ENCODE measurements around the gene YARS1.
A peak's percentile ranks its signal among the peaks of the same experiment; 100 is the strongest.

Gene YARS1

GRCh38 chr1:32742199-32742947 lies 74.8 kb downstream of the YARS1 start:
- no peak for DNase-seq (ENCODE audit: low spot score)

GRCh38 chr1:32741413-32742198 lies 75.6 kb downstream of the YARS1 start:
- DNase-seq (ENCODE audit: low spot score): no peak

GRCh38 chr1:32741059-32741412 lies 76.1 kb downstream of the YARS1 start:
- DNase-seq (ENCODE audit: low spot score): no peak

GRCh38 chr1:32736812-32737791 lies 80.1 kb downstream of the YARS1 start:
- DNase-seq (ENCODE audit: low spot score): no peak

GRCh38 chr1:32733582-32734321 lies 83.4 kb downstream of the YARS1 start:
- peak; percentile 1 for DNase-seq (ENCODE audit: low spot score)

DNA sequence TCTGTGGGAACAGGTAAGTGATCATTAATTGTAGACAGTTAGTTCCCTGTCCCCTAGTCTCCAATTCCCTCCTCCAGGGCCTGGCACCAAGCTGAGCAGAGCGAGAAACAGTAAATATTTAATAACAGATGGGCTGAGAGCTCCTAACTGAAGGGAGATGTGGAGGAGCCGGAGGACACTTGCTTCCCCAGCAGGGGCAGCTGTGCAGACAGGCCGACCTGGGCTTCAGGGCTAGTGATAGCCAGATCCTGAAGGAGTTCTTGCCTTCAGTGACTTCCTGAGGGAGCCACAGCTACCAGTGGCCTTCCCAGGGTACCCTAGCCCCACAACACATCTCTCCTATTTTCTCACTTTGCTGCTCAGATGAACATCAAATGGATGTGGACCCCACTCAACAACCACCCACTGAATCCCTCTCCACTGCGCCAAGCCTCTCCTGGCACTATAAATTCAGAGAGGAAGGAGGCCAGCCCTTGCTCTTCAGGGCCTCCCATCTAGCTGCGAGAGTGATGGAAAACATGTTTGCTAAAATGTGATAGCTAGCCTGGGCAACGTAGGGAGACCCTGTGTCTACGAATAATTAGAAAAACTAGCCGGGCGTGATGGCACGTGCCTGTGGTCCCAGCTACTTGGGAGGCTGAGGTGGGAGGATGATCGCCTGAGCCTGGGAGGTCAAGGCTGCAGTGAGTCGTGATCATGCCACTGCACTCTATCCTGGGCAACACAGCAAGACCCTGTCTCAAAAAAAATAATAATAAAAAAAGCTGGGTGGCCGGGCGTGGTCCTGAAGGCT lies 87.7 kb downstream of the YARS1 start:
- peak; percentile 2 for DNase-seq (ENCODE audit: low spot score)

DNA sequence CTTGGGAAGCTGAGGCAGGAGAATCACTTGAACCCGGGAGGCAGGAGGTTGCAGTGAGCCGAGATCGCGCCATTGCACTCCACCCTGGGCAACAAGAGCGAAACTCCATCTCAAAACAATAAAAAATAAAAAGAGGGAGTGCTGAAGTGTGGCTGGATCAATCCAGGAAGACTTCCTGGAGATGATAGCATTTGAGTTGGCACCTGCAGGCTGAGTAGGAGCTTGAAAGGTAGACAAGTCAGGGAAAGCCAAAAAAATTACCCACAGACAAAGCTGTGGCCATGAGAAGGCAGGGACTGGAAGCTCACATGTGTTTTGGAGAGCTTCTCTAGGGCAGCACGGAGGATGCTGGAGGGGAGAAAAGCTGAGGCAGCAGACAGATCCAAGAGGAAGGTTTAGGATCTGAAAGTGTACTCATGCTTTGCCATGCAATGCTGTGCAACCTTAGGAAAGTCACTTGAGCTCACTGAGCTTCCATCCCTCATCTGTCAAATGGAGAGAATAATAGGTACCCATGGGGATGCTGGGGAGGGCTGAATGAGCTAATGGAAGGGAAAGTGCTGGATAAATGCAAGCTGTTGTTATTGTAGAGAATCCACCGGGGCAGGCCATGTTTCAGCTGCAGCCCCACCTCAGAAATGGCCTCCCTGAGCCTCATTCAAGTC lies 88.6 kb downstream of the YARS1 start:
- peak; percentile 2 for DNase-seq (ENCODE audit: low spot score)

DNA sequence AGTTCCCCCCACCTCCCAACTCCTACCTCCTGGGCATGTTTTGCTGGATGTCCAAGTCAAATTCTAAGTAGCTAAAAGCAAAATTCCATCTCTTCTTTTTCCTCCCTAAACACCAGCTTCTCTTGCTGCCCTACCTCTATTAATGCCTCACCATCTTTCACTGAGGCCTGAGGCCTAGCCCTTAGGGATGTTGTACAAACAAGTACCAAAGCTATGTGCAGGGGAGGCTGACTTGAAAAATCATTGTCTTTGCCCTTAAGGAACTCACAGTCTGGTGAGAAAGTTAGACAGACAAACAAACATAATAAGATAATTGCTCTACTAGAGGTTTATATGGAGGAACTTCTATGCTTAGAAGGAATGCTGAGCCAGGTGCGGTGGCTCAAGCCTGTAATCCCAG lies 89.3 kb downstream of the YARS1 start:
- DNase-seq (ENCODE audit: low spot score): no peak

DNA sequence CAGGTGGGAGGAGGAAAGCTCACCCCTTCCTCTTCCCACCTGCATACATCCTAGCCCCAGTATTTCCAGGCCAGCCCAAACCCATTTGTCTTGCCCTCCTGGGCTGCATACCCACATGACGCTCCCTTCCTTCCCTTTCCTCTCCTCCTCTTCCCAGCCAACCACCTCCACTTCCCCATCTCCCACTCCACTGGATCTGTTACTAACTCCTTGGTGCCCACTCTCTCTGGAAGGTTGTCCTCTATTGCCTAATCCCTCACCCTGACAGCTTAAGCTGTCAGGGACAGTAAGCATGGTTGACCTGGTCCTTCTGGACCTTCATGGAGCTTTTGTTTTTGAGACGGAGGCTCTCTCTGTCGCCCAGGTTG lies 91.6 kb downstream of the YARS1 start:
- peak; percentile 8 for DNase-seq (ENCODE audit: low spot score)
